NCI-H2227 (cell line): ENCODE results near the gene ADRA1B.

Experiments used
- DNase-seq: peaks from one replicate; lab custom pipeline; 2025; ENCODE audit not compliant: unreplicated experiment; lab: John Stamatoyannopoulos, UW

The ADRA1B gene

GRCh38 chr5:159901308-159901707 is 15.0 kb upstream of the ADRA1B start:
- no peak for DNase-seq

GRCh38 chr5:159901772-159902171 is 14.5 kb upstream of the ADRA1B start:
- no peak for DNase-seq

GRCh38 chr5:159902444-159903121 is 13.7 kb upstream of the ADRA1B start:
- no peak for DNase-seq

- no peak for DNase-seq
Measured at GRCh38 chr5:159903131-159903530, 13.2 kb upstream of the ADRA1B start.

- DNase-seq = no peak
Measured at GRCh38 chr5:159904874-159905273, 11.4 kb upstream of the ADRA1B start.

GRCh38 chr5:159905496-159905895 is 10.8 kb upstream of the ADRA1B start:
- DNase-seq = no peak

- no peak for DNase-seq
Measured at GRCh38 chr5:159906463-159906862, 9.8 kb upstream of the ADRA1B start.

GRCh38 chr5:159906943-159907342 is 9.3 kb upstream of the ADRA1B start:
- no peak for DNase-seq

- DNase-seq = no peak
Measured at GRCh38 chr5:159907689-159908590, 8.3 kb upstream of the ADRA1B start.

- no peak for DNase-seq
Measured at GRCh38 chr5:159908591-159908940, 7.7 kb upstream of the ADRA1B start.

GRCh38 chr5:159909126-159909525 is 7.2 kb upstream of the ADRA1B start:
- no peak for DNase-seq

GRCh38 chr5:159910207-159910842 is 6.0 kb upstream of the ADRA1B start:
- no peak for DNase-seq

- DNase-seq = no peak
Measured at GRCh38 chr5:159910843-159911229, 5.4 kb upstream of the ADRA1B start.

- DNase-seq = no peak
Measured at GRCh38 chr5:159911349-159911748, 4.9 kb upstream of the ADRA1B start.

GRCh38 chr5:159912033-159912800 is 4.1 kb upstream of the ADRA1B start:
- no peak for DNase-seq

- no peak for DNase-seq
Measured at GRCh38 chr5:159913048-159913447, 3.2 kb upstream of the ADRA1B start.

- no peak for DNase-seq
Measured at GRCh38 chr5:159913501-159913900, 2.8 kb upstream of the ADRA1B start.

- no peak for DNase-seq
Measured at GRCh38 chr5:159916841-159917761, 819 bp downstream of the ADRA1B start.

GRCh38 chr5:159917994-159918393 is 1.7 kb downstream of the ADRA1B start:
- DNase-seq = no peak

GRCh38 chr5:159921721-159922120 is 5.4 kb downstream of the ADRA1B start:
- DNase-seq = no peak
